SK-N-SH (cell line): ENCODE data around the gene PRELID3B. TPM values are rescaled to one million over a fixed set of nuclear protein-coding genes. Genes with fewer than 3 reads are reported as not detected.

ENCODE experiments used
- CTCF ChIA-PET: fragments of 300-600, 350-600 bp; formaldehyde crosslinking; extraction: SDS; loops from one replicate; lab custom pipeline; 2021; lab: Yijun Ruan, JAX
- POLR2A ChIA-PET: fragments of 350-600 bp; sonication (Branson Sonifier 250); formaldehyde crosslinking; extraction: SDS; loops from one replicate; lab custom pipeline; 2020; ENCODE audit warnings: antibody characterized with exemption, inconsistent platforms; lab: Yijun Ruan, JAX
- DNase-seq: peaks from one replicate; pipeline ENCODE4 v3.0.0; 2012
- H2AFZ ChIP-seq: fragments of 200-600 bp; sonication (generic); 2 replicates; pipeline ENCODE4 v1.8.1; 2016; ENCODE audit warnings: antibody characterized with exemption, mild to moderate bottlenecking, low read depth
- H3F3A ChIP-seq: fragments of 200-600 bp; sonication (generic); replicated peaks from 2 replicates; pipeline ENCODE3; 2016; ENCODE audit warnings: antibody characterized with exemption, mild to moderate bottlenecking; ENCODE audit not compliant: insufficient read depth
- H3K27ac ChIP-seq, 2 experiments: fragments of 200-500 bp in 1 of 2; fragments of 200-600 bp in 1 of 2; sonication (Bioruptor generic) in 1 of 2; sonication (generic), shearing (Covaris generic) in 1 of 2; 2 replicates each; pipeline versions ENCODE4 v1.5.1 to v1.6.1; 2014 to 2016; ENCODE audit warnings: low read depth in 2 of 2, inconsistent platforms in 1 of 2, low read length in 1 of 2, mild to moderate bottlenecking in 1 of 2, mixed read lengths in 1 of 2
- H3K27me3 ChIP-seq: fragments of 200-600 bp; sonication (generic), shearing (Covaris generic); 2 replicates; pipeline ENCODE4 v1.6.1; 2016; ENCODE audit warnings: mixed run types; ENCODE audit not compliant: insufficient read depth
- H3K36me3 ChIP-seq, 2 experiments: fragments of 200-500 bp in 1 of 2; fragments of 200-600 bp in 1 of 2; sonication (Bioruptor generic) in 1 of 2; sonication (generic) in 1 of 2; replicated peaks in 1 of 2; 2 replicates each; pipeline versions ENCODE3 to v1.5.1; 2014 to 2016; ENCODE audit warnings: low read length in 1 of 2, mild to moderate bottlenecking in 1 of 2; ENCODE audit not compliant: insufficient read depth in 2 of 2, control insufficient read depth in 1 of 2
- H3K4me1 ChIP-seq, 2 experiments: fragments of 200-500 bp in 1 of 2; fragments of 200-600 bp in 1 of 2; sonication (Bioruptor generic) in 1 of 2; sonication (generic), shearing (Covaris generic) in 1 of 2; 2 replicates each; pipeline versions ENCODE4 v1.5.1 to v1.6.1; 2014 to 2016; ENCODE audit warnings: low read depth in 1 of 2, low read length in 1 of 2, mixed run types in 1 of 2; ENCODE audit not compliant: insufficient read depth in 2 of 2, control insufficient read depth in 1 of 2
- H3K4me2 ChIP-seq: fragments of 200-600 bp; sonication (generic), shearing (Covaris generic); 2 replicates; pipeline ENCODE4 v1.6.1; 2017; ENCODE audit warnings: mixed run types
- H3K4me3 ChIP-seq, 2 experiments: fragments of 200-500 bp in 1 of 2; fragments of 200-600 bp in 1 of 2; sonication (Bioruptor generic) in 1 of 2; sonication (generic), shearing (Covaris generic) in 1 of 2; 2 replicates each; pipeline versions ENCODE4 v1.5.1 to v1.8.1; 2014 to 2016; ENCODE audit warnings: low read depth in 2 of 2, inconsistent platforms in 1 of 2, low read length in 1 of 2, mild to moderate bottlenecking in 1 of 2, mixed read lengths in 1 of 2, moderate library complexity in 1 of 2
- H3K79me2 ChIP-seq: fragments of 200-600 bp; sonication (generic); 2 replicates; pipeline ENCODE4 v1.8.1; 2017; ENCODE audit warnings: mild to moderate bottlenecking; ENCODE audit not compliant: insufficient read depth
- H3K9ac ChIP-seq: fragments of 200-600 bp; sonication (generic); 2 replicates; pipeline ENCODE4 v1.6.1; 2017; ENCODE audit warnings: mixed run types
- H3K9me2 ChIP-seq: fragments of 200-600 bp; sonication (generic); 2 replicates; pipeline ENCODE4 v1.6.1; 2017; ENCODE audit warnings: mixed run types
- H3K9me3 ChIP-seq: fragments of 200-600 bp; sonication (generic); 2 replicates; pipeline ENCODE4 v1.6.1; 2017; ENCODE audit warnings: mixed run types, mild to moderate bottlenecking, moderate library complexity
- H4K20me1 ChIP-seq: fragments of 200-600 bp; sonication (generic); 2 replicates; pipeline ENCODE4 v1.6.1; 2017; ENCODE audit warnings: mild to moderate bottlenecking, mixed run types; ENCODE audit not compliant: insufficient read depth
- EP300 ChIP-seq, 2 experiments: IDR thresholded peaks; 2 replicates each; pipeline versions ENCODE4 v1.4.0 to v1.6.1; 2012; ENCODE audit warnings: borderline replicate concordance in 1 of 2, low read depth in 1 of 2, low read length in 1 of 2
- EZH2phosphoT487 ChIP-seq: fragments of 200-600 bp; sonication (generic); IDR thresholded peaks from 2 replicates; pipeline ENCODE4 v1.6.1; 2017; ENCODE audit warnings: low read depth, mixed run types, mild to moderate bottlenecking, antibody characterized with exemption, moderate library complexity, borderline replicate concordance
- GATA2 ChIP-seq: sonication (generic); formaldehyde crosslinking; IDR thresholded peaks from 2 replicates; pipeline ENCODE4 v1.5.0; 2020; ENCODE audit warnings: mild to moderate bottlenecking, missing genetic modification reagents
- MXI1 ChIP-seq: IDR thresholded peaks from 2 replicates; pipeline ENCODE4 v1.6.1; 2012; ENCODE audit warnings: mild to moderate bottlenecking, low read depth, low read length, improper control_type of control experiment
- NFIC ChIP-seq: IDR thresholded peaks from 2 replicates; pipeline ENCODE4 v1.4.0; 2012; ENCODE audit warnings: borderline replicate concordance
- NRF1 ChIP-seq: IDR thresholded peaks from 2 replicates; pipeline ENCODE4 v1.6.1; 2012; ENCODE audit warnings: low read depth, mild to moderate bottlenecking, low read length
- POLR2AphosphoS5 ChIP-seq: IDR thresholded peaks from 2 replicates; pipeline ENCODE4 v1.6.1; 2012; ENCODE audit warnings: low read depth, low read length
- SIN3A ChIP-seq: IDR thresholded peaks from 2 replicates; pipeline ENCODE4 v1.6.1; 2012; ENCODE audit warnings: low read depth, mild to moderate bottlenecking, low read length, moderate library complexity, borderline replicate concordance
- YY1 ChIP-seq: IDR thresholded peaks from 2 replicates; pipeline ENCODE4 v1.4.0; 2012; ENCODE audit warnings: low read depth, mild to moderate bottlenecking
- WGBS: methylation state at CpG from one replicate; pipeline ENCODE4 v1.1.6; 2017; ENCODE audit warnings: low lambda C conversion rate; 5-methylcytosine and 5-hydroxymethylcytosine counted together
- polyA plus RNA-seq, 3 experiments: library from polyadenylated mRNA; depleted of rRNA; stranded (reverse); fragments of >200 nt; gene quantifications; 2 replicates each; pipeline ENCODE4 v1.2.3, GENCODE V29; 2012
- TF ChIP-seq, protein P1 (sequence below): IDR thresholded peaks from 2 replicates; pipeline ENCODE4; 2012
- TF ChIP-seq, protein P2 (sequence below): fragments of 150-350 bp; IDR thresholded peaks from 2 replicates; pipeline ENCODE4 v1.6.1; 2016; ENCODE audit warnings: mild to moderate bottlenecking, low read depth, low read length
- TF ChIP-seq, protein P3 (sequence below): IDR thresholded peaks from 2 replicates; pipeline ENCODE4 v1.4.0; 2012; ENCODE audit warnings: low read depth, borderline replicate concordance
- TF ChIP-seq, protein P4 (sequence below): IDR thresholded peaks from 2 replicates; pipeline ENCODE4 v1.6.1; 2012; ENCODE audit warnings: mild to moderate bottlenecking, low read depth, low read length, moderate library complexity
- TF ChIP-seq, protein P5 (sequence below): IDR thresholded peaks from 2 replicates; pipeline ENCODE4 v1.4.0; 2012; ENCODE audit warnings: low read depth, borderline replicate concordance

The PRELID3B gene
- polyA plus RNA-seq, 1 of the 3 experiments (the other 2 are of a cell fraction): 20.9 TPM

DNA sequence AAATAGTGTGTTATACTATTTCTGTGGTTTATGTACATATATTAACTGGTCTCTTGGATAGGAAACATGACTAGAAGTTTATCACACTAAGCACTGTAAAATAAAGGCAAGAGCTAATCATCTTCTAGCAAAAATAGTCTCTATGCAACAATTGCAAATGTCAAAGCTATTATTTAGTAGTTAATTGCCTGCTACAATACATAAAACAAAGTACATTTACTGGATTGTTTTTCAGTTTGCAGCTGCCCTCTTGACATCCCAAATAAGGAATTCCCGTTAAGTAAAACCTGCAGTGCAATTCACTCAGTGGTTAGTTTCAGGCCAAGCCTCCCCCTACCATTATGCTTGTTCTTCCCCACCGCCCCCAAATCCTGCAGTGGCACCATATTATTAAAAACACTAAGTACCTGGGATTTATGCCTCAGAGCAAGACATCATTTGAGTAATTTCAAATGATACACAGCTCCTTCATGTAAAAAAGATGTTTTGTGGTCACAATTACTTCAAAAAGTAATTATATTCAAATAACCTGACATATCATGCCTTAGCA lies 8.9 kb downstream of the PRELID3B start:
- H3K9me2 ChIP-seq: no peaks in the 10 kb centered on the region
- peaks cover 22% of the 10 kb centered on the region for H3F3A ChIP-seq
- peaks cover 60% of the 10 kb centered on the region for H3K79me2 ChIP-seq
- H3K9ac ChIP-seq: peak overlapping the region; percentile 72; the same call in 1 of the 2 replicates
- no peaks in the 10 kb centered on the region for H3K9me3 ChIP-seq
- peaks cover 56 to 73% of the 10 kb centered on the region in 2 experiments for H3K36me3 ChIP-seq
- H2AFZ ChIP-seq: no peak overlapping the region
- no peak for DNase-seq
- CTCF ChIA-PET: interaction anchor here (0.7 to 3.8 kb wide), 7 partner anchors 21 to 462 kb away, joined by 3 to 17 read pairs (median 4); no protein-coding TSS in a partner anchor
- POLR2A ChIA-PET: no interaction called here
- TF ChIP-seq EZH2phosphoT487 (no peak), NRF1 (no peak), SIN3A (no peak), EP300 (IDR thresholded peaks at IDR 0.05; ENCODE audit: borderline replicate concordance in 1 of 2, low read depth in 1 of 2, low read length in 1 of 2) (no peak), MXI1 (no peak)
- TF ChIP-seq, protein P1, sequence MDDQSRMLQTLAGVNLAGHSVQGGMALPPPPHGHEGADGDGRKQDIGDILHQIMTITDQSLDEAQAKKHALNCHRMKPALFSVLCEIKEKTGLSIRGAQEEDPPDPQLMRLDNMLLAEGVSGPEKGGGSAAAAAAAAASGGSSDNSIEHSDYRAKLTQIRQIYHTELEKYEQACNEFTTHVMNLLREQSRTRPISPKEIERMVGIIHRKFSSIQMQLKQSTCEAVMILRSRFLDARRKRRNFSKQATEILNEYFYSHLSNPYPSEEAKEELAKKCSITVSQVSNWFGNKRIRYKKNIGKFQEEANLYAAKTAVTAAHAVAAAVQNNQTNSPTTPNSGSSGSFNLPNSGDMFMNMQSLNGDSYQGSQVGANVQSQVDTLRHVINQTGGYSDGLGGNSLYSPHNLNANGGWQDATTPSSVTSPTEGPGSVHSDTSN: no peak
- TF ChIP-seq, protein P2, sequence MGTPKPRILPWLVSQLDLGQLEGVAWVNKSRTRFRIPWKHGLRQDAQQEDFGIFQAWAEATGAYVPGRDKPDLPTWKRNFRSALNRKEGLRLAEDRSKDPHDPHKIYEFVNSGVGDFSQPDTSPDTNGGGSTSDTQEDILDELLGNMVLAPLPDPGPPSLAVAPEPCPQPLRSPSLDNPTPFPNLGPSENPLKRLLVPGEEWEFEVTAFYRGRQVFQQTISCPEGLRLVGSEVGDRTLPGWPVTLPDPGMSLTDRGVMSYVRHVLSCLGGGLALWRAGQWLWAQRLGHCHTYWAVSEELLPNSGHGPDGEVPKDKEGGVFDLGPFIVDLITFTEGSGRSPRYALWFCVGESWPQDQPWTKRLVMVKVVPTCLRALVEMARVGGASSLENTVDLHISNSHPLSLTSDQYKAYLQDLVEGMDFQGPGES: no peak
- TF ChIP-seq, protein P3, sequence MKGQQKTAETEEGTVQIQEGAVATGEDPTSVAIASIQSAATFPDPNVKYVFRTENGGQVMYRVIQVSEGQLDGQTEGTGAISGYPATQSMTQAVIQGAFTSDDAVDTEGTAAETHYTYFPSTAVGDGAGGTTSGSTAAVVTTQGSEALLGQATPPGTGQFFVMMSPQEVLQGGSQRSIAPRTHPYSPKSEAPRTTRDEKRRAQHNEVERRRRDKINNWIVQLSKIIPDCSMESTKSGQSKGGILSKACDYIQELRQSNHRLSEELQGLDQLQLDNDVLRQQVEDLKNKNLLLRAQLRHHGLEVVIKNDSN: no peak
- peaks cover 7% of the 10 kb centered on the region for H4K20me1 ChIP-seq
- 74% methylated on average over 2 of the region's 2 CpGs for WGBS
- no peaks in the 10 kb centered on the region for H3K27me3 ChIP-seq
- no peak overlapping the region for H3K4me2 ChIP-seq
- peaks cover 20 to 34% of the 10 kb centered on the region in 2 experiments; a peak in 3 of 4 replicates for H3K4me1 ChIP-seq
- H3K27ac ChIP-seq: peak overlapping the region; percentile 82 to 83; a peak in 3 of 4 replicates
- no peak overlapping the region for H3K4me3 ChIP-seq

DNA sequence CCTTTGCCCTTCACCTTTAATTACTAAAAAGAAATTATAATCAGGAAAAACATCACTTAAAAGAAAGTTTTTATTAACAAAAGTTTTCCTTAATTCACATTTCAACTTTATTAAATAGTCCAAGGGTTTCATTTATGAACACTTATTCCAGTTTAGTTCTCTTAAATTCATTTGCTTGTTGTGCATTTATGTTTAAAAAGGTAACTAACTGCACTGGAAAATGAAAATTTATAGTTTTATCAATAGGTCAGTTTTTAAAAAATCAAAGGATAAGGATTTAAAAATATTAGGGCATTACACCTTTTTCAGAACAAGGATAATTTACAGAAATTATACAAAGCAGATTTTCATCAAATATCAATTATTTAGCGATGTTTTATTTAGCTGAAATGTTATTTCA lies 9.5 kb downstream of the PRELID3B start:
- Histone ChIP-seq H3K4me2 (peak overlapping the region; percentile 90), H3K36me3 (peaks cover 57 to 77% of the 10 kb centered on the region in 2 experiments), H3F3A (peaks cover 25% of the 10 kb centered on the region), H3K4me1 (peaks cover 24 to 40% of the 10 kb centered on the region in 2 experiments; a peak in 3 of 4 replicates), H3K9ac (peak overlapping the region; percentile 72), H3K9me2 (no peaks in the 10 kb centered on the region), H3K27ac (peak overlapping the region; percentile 82 to 83), H4K20me1 (peaks cover 12% of the 10 kb centered on the region), H3K27me3 (no peaks in the 10 kb centered on the region), H2AFZ (peak overlapping the region; percentile 81), H3K79me2 (peaks cover 60% of the 10 kb centered on the region), H3K9me3 (no peaks in the 10 kb centered on the region), H3K4me3 (peak overlapping the region; percentile 78 to 91; a peak in 2 of 4 replicates)
- POLR2A ChIA-PET: interaction anchor here (1.0 to 1.5 kb wide), 2 partner anchors 9 to 422 kb away, joined by 4 to 10 read pairs; partner anchors contain the start of gene PRELID3B
- DNase-seq: no peak
- CTCF ChIA-PET: interaction anchor here (0.7 to 3.8 kb wide), 7 partner anchors 8 to 463 kb away, joined by 3 to 17 read pairs (median 4); no protein-coding TSS in a partner anchor
- 98% methylated on average over 1 of the region's 1 CpG for WGBS
- TF ChIP-seq, protein P1: no peak
- TF ChIP-seq POLR2AphosphoS5 (no peak), GATA2 (CRISPR knock-in tag) (no peak), YY1 (no peak), NFIC (no peak), EZH2phosphoT487 (no peak)
- TF ChIP-seq, protein P4, sequence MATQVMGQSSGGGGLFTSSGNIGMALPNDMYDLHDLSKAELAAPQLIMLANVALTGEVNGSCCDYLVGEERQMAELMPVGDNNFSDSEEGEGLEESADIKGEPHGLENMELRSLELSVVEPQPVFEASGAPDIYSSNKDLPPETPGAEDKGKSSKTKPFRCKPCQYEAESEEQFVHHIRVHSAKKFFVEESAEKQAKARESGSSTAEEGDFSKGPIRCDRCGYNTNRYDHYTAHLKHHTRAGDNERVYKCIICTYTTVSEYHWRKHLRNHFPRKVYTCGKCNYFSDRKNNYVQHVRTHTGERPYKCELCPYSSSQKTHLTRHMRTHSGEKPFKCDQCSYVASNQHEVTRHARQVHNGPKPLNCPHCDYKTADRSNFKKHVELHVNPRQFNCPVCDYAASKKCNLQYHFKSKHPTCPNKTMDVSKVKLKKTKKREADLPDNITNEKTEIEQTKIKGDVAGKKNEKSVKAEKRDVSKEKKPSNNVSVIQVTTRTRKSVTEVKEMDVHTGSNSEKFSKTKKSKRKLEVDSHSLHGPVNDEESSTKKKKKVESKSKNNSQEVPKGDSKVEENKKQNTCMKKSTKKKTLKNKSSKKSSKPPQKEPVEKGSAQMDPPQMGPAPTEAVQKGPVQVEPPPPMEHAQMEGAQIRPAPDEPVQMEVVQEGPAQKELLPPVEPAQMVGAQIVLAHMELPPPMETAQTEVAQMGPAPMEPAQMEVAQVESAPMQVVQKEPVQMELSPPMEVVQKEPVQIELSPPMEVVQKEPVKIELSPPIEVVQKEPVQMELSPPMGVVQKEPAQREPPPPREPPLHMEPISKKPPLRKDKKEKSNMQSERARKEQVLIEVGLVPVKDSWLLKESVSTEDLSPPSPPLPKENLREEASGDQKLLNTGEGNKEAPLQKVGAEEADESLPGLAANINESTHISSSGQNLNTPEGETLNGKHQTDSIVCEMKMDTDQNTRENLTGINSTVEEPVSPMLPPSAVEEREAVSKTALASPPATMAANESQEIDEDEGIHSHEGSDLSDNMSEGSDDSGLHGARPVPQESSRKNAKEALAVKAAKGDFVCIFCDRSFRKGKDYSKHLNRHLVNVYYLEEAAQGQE: no peak
- TF ChIP-seq, protein P5, sequence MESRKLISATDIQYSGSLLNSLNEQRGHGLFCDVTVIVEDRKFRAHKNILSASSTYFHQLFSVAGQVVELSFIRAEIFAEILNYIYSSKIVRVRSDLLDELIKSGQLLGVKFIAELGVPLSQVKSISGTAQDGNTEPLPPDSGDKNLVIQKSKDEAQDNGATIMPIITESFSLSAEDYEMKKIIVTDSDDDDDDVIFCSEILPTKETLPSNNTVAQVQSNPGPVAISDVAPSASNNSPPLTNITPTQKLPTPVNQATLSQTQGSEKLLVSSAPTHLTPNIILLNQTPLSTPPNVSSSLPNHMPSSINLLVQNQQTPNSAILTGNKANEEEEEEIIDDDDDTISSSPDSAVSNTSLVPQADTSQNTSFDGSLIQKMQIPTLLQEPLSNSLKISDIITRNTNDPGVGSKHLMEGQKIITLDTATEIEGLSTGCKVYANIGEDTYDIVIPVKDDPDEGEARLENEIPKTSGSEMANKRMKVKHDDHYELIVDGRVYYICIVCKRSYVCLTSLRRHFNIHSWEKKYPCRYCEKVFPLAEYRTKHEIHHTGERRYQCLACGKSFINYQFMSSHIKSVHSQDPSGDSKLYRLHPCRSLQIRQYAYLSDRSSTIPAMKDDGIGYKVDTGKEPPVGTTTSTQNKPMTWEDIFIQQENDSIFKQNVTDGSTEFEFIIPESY: no peak
